ENCODE data around the gene KDM3B.

DNA sequence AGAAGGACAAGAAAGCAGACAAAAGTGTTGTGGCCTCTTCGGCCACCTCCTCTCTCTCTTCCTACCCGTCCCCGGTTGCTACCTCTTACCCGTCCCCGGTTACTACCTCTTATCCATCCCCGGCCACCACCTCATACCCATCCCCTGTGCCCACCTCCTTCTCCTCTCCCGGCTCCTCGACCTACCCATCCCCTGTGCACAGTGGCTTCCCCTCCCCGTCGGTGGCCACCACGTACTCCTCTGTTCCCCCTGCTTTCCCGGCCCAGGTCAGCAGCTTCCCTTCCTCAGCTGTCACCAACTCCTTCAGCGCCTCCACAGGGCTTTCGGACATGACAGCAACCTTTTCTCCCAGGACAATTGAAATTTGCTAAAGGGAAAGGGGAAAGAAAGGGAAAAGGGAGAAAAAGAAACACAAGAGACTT, 115.2 kb downstream of the KDM3B start:
- no peak for TF ChIP-seq POLR2A (IDR thresholded peaks at IDR 0.05)
- TF ChIP-seq, protein P1, sequence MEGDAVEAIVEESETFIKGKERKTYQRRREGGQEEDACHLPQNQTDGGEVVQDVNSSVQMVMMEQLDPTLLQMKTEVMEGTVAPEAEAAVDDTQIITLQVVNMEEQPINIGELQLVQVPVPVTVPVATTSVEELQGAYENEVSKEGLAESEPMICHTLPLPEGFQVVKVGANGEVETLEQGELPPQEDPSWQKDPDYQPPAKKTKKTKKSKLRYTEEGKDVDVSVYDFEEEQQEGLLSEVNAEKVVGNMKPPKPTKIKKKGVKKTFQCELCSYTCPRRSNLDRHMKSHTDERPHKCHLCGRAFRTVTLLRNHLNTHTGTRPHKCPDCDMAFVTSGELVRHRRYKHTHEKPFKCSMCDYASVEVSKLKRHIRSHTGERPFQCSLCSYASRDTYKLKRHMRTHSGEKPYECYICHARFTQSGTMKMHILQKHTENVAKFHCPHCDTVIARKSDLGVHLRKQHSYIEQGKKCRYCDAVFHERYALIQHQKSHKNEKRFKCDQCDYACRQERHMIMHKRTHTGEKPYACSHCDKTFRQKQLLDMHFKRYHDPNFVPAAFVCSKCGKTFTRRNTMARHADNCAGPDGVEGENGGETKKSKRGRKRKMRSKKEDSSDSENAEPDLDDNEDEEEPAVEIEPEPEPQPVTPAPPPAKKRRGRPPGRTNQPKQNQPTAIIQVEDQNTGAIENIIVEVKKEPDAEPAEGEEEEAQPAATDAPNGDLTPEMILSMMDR (IDR thresholded peaks at IDR 0.05): no peak
- no peak for TF ChIP-seq EP300 (IDR thresholded peaks at IDR 0.05)

All from ovary (tissue), 3 donors.